ENCODE results near the gene FAM81A.
"Not testable (repeated sequence)": the region's sequence is repeated elsewhere in the genome, so short reads cannot be mapped to it uniquely, and the experiment has no call there.

Gene FAM81A

GRCh38 chr15:59491062-59491461 lies 53.1 kb downstream of the FAM81A start:
- peak; percentile 3 for DNase-seq

GRCh38 chr15:59492389-59493377 lies 54.7 kb downstream of the FAM81A start:
- peak; percentile 22 for DNase-seq

- DNase-seq = peak; percentile 9
Measured at GRCh38 chr15:59501597-59501996, 63.6 kb downstream of the FAM81A start.

- DNase-seq = no peak
Measured at GRCh38 chr15:59515190-59515589, 77.2 kb downstream of the FAM81A start.

GRCh38 chr15:59516655-59517461 lies 78.9 kb downstream of the FAM81A start:
- DNase-seq = no peak

GRCh38 chr15:59519329-59519728 lies 81.3 kb downstream of the FAM81A start:
- no peak for DNase-seq

- no peak for DNase-seq
Measured at GRCh38 chr15:59521443-59521842, 83.5 kb downstream of the FAM81A start.

- no peak for DNase-seq
Measured at GRCh38 chr15:59522988-59523461, 85.0 kb downstream of the FAM81A start.

- DNase-seq = no peak
Measured at GRCh38 chr15:59523702-59524101, 85.7 kb downstream of the FAM81A start.

- no peak for DNase-seq
Measured at GRCh38 chr15:59524331-59524731, 86.3 kb downstream of the FAM81A start.

- DNase-seq = not testable (repeated sequence)
Measured at GRCh38 chr15:59526466-59526865, 88.5 kb downstream of the FAM81A start.

- DNase-seq = no peak
Measured at GRCh38 chr15:59528429-59528828, 90.4 kb downstream of the FAM81A start.

GRCh38 chr15:59528961-59529402 lies 91.0 kb downstream of the FAM81A start:
- peak; percentile 47 for DNase-seq

- DNase-seq = no peak
Measured at GRCh38 chr15:59531066-59531675, 93.2 kb downstream of the FAM81A start.

- DNase-seq = peak; percentile 27
Measured at GRCh38 chr15:59532770-59533379, 94.9 kb downstream of the FAM81A start.

GRCh38 chr15:59536553-59536952 lies 98.6 kb downstream of the FAM81A start:
- DNase-seq = no peak

GRCh38 chr15:59537403-59537802 lies 99.4 kb downstream of the FAM81A start:
- DNase-seq = no peak

GRCh38 chr15:59538494-59538893 lies 100.5 kb downstream of the FAM81A start:
- no peak for DNase-seq

- no peak for DNase-seq
Measured at GRCh38 chr15:59539799-59540198, 101.8 kb downstream of the FAM81A start.

- no peak for DNase-seq
Measured at GRCh38 chr15:59540654-59541053, 102.7 kb downstream of the FAM81A start.

- DNase-seq = no peak
Measured at GRCh38 chr15:59541750-59542149, 103.8 kb downstream of the FAM81A start.

- no peak for DNase-seq
Measured at GRCh38 chr15:59543721-59544547, 105.9 kb downstream of the FAM81A start.

All from NCI-H1092 treated with DMSO at 0.1 percent for 48 hours (cell line).